ENCODE results near the gene PPM1H.
"Not testable (repeated sequence)": the region's sequence is repeated elsewhere in the genome, so short reads cannot be mapped to it uniquely, and the experiment has no call there.

PPM1H gene

DNA sequence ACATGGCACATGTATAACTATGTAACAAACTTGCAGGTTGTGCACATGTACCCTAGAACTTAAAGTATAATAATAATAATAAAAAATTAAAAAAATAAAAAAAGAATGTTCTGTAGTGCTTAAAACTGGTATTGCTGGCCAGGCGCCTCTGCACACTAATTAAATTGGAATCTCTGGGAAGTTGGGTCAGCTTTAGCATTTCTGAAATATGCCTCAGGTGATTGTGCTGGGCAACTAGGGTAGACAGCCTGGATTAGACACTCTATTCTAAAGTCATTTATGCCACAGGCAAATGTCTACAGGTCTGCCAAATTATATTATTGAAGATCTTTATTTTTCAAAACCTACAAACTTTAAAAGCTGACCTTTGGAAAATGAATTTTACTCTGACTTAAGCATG, 55.3 kb downstream of the PPM1H start:
- FAIRE-seq (no peak), DNase-seq (ENCODE audit: extremely low spot score, insufficient read length, low read depth) (no peak)

GRCh38 chr12:62879228-62879627, 55.7 kb downstream of the PPM1H start:
- DNase-seq (ENCODE audit: extremely low spot score, insufficient read length, low read depth); FAIRE-seq: not testable (repeated sequence)

DNA sequence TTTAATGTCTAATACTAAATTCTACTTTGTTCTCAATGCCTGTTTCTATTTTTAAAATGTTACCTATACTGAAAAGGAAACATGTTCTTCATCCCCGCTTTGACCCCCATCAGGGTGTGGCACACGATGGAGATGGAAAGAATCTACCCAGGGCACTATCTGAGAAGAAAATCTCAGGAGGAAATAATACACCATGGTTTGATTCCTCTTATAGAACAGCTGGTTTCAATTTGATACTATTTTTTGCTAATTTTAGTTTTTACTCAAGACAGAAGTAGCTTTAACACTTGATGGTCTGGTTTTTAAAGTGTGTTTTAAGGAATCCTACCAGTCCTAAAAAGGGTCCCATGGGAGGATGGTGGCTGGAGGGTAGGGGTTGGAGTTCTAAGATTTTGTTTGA, 56.7 kb downstream of the PPM1H start:
- DNase-seq (ENCODE audit: extremely low spot score, insufficient read length, low read depth) (no peak), FAIRE-seq (no peak)

DNA sequence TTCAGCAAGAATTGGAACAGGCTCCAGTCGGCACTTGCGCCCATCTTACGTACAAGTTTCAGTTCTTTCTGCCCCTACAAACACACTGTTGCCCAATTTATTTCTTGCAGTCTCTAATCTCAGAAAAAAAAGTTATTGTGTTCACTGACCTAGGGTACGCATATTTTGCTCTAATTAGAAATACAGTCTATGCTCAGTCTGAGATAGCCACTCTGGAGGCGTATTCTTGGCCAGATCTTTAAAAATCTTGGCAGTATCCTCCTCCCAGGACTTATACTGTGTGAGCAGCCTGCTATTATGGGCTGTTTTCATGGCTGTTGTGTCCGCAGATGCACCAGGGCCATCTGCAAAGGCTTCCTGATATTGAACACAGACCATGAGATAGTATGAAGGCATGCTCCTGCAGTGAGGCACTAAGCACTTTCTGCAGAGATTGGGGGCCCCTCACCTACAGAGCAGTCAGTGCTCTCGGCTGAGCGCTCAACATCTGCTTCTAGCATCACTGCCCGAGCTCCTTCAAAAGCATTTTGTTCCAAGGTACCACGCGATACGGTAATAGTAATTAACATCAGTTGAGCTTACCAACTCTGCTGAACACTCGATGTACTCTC, 57.9 kb downstream of the PPM1H start:
- DNase-seq (ENCODE audit: extremely low spot score, insufficient read length, low read depth) (no peak), FAIRE-seq (no peak)

DNA sequence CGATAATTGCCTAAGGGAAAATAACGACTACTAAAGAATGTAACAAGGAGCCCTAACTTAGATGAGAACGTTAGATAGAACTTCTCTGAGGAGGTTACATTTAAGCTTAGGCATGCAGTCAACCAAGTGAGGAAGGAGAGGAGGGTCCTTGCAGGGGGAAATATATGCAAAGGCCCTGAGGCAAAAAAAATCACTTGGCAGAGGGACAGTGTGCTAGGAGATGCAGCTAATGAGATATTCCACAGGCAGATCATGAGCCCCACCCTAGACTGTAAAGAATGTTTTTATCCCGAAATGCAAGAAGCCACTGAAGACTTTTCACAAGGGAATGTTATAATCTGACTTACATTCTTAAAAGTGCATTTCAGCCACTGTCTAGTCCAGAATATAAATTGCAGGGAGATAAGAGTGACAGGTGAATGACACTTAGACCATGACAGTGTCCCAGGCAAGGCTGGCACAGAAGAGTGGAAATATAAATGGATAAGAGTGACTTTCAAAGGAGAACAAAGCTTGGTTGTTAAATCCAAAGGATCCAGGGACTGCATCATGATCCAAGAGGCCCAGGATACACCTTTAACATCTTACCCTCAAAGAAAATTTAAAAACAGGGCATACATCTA, 61.0 kb downstream of the PPM1H start:
- no peak for FAIRE-seq
- DNase-seq (ENCODE audit: extremely low spot score, insufficient read length, low read depth): no peak

- no peak for FAIRE-seq
- DNase-seq (ENCODE audit: extremely low spot score, insufficient read length, low read depth): no peak
These were observed 61.7 kb downstream of the PPM1H start for GRCh38 chr12:62873116-62873825.

- no peak for FAIRE-seq
- DNase-seq (ENCODE audit: extremely low spot score, insufficient read length, low read depth): no peak
These were observed 66.1 kb downstream of the PPM1H start for GRCh38 chr12:62868820-62869219.

DNA sequence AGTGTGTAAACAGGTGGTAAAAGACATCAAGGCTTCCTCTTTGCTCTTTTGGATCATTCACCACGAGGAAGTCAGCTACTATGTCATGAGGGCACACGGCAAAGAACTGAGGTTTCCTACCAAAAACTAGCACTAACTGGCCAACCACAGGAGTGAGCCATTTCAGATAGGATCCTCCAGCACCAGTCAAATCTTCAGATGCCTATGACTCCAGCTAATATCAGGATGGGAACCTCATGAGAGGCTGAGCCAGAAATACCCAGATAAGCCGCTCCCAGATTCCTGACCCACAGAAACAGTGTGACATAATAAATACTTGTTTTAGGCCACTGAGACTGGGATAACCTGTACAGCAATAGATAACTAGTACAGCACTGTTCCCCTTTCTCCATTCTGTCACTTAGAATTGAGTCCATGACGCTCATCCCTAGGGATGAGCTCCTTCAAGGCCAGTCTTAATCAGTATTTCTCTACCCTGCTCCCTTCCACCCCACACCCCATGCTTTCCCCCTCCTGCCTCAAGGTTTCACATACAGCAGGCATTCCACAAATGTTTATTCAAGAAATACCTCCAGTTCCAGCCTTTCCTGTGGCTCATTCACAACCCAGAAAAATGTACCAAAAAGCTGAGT, 68.4 kb downstream of the PPM1H start:
- DNase-seq (ENCODE audit: extremely low spot score, insufficient read length, low read depth) (no peak), FAIRE-seq (no peak)

- FAIRE-seq (no peak), DNase-seq (ENCODE audit: extremely low spot score, insufficient read length, low read depth) (no peak)
These were observed 69.0 kb downstream of the PPM1H start for GRCh38 chr12:62865937-62866336.

DNA sequence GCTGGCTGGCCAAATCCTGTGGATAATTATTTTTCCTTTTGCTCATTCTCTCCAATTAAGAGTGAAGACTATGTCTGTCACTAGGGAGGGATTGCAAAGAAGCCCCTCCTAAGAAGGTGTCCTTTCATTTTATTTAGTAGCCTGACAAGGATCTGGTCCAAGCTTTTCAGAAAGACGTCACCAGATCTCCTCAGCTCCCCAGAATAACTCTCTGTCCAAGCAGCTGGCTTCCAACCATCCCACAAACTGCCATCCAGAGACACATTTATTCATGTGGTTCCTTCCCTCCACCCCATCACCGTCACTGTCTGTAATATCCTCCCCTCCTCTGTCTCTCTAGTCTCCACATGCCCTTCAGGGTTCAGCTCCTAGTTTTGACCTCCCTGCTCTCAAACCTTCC, 69.9 kb downstream of the PPM1H start:
- DNase-seq (ENCODE audit: extremely low spot score, insufficient read length, low read depth) (no peak), FAIRE-seq (no peak)

DNA sequence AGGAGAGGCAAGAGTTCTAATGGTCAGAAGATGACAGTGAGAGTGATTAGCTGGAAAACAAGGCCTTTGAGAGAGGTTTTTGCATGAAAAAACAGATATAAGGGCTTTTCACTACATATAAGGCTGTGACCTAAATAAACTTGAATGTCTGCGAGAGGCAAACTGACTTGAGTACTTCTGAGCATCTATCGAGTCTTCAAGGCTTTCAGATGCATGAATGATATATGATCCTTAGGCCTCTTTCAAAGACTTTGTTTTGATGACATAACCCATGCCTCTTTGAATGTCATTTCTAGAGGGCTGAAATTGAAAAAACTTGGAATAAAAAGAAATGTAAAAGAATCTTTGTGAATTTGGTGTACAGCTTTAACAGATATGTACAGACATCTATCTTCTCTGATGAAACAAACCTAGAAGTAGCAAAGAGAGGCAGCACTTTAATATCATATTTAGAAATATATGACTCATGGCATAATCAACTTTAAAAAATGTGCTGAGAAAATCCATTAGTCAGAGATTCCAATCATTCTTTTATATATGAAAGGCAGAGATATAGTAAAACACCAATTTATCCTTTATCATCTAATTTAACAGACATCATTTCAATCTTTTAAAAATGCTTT, 72.6 kb downstream of the PPM1H start:
- DNase-seq (ENCODE audit: extremely low spot score, insufficient read length, low read depth) (no peak), FAIRE-seq (no peak)

DNA sequence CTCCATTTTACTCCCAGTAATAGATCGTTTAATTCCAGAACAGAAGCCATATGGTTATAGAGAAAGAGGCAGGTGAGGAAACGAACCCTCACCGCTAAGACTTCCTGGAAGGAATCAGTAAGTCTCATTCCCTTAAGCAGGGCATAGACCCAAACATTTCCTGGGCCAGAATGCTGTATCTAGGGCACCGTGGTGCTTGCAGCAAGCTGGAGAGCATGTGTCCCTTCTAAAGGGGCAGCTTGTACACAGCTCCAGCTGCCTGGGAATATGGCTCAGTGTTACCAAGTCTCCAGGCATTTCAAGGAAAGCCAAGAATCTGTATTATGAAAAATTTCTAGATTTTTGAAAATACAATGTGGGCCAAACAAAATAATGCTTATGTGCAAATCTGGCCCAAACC, 73.4 kb downstream of the PPM1H start:
- no peak for FAIRE-seq
- no peak for DNase-seq (ENCODE audit: extremely low spot score, insufficient read length, low read depth)

DNA sequence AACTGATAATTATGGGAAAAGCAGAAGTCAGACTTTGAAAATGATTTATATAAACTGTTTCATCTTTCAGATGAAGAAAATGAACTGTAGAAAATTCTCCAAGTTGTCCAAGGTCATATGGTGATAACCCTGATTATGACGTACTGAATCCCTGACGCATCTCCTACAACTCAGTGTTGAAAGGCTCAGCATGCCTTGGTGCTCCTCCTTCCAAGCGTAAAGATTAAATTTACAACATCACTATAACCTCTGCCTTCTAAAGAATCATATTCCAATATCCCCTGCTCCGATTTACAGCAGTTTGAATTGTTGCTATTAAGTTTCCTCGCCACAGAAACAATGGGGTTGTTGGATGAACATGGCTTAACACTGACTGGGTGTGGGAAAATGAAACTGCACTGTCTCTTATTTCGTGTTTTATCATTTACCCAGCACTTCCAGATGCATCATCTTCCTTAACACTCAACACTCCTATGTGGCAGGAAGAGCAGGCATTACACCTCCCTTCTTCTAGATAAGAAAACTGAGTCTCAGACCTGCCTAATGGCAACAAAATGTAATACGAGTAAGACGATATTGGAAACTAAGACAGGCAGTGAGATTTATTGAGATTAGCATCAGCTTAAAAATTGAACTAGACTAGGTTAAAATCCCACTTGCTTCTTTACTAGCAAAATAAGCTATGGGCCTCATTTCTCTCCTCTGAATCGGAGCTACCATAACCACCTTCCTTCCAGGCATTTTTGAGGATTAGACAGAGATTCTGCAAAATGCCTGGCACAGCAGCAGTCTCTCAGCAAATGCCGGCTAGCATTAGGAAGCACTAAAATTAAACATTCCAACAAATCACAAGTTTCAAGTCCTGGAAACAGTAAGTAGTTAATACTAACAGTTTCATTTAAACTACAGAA, 74.2 kb downstream of the PPM1H start:
- FAIRE-seq: no peak
- DNase-seq (ENCODE audit: extremely low spot score, insufficient read length, low read depth): no peak

GRCh38 chr12:62860020-62860419, 74.9 kb downstream of the PPM1H start:
- no peak for FAIRE-seq
- no peak for DNase-seq (ENCODE audit: extremely low spot score, insufficient read length, low read depth)

DNA sequence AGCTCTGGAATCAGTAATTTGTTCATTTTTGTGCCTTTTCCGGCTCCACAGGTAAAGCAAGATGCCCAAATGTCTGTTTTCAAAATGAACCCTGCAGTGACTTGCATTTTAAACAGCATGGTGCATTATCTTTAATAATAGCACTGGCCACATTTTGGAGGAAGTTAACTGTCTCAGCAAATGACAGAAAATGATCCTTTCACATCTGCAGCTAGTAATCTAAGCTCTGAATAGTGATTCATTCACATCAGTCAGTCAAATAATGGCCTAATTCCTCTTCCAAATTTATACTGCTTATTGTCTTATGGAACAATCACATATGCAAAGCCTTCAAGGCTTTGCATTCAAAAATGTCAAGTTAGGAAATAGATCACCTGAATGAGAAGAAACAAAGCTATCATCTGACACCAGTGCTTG, 75.6 kb downstream of the PPM1H start:
- DNase-seq (ENCODE audit: extremely low spot score, insufficient read length, low read depth): no peak
- no peak for FAIRE-seq

DNA sequence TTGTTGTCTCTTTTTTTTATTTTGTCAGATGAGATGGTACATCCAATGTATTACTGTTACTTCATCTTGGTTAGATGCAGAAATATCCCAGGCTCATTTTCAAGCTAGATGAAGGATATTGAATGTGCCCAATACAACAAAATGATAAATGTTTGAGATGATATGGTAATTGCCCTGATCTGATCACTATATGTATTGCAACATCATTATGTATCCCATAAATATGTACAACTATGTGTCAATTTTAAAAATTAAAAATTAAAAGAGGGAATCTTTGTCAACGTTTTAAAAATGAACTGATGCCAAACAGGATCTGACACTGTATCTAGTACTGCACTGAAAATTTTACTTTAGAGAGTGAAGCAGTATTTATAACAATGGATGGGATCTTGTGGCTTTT, 78.5 kb downstream of the PPM1H start:
- FAIRE-seq (no peak), DNase-seq (ENCODE audit: extremely low spot score, insufficient read length, low read depth) (no peak)

GRCh38 chr12:62854024-62854423, 80.9 kb downstream of the PPM1H start:
- no peak for FAIRE-seq
- DNase-seq (ENCODE audit: extremely low spot score, insufficient read length, low read depth): no peak

DNA sequence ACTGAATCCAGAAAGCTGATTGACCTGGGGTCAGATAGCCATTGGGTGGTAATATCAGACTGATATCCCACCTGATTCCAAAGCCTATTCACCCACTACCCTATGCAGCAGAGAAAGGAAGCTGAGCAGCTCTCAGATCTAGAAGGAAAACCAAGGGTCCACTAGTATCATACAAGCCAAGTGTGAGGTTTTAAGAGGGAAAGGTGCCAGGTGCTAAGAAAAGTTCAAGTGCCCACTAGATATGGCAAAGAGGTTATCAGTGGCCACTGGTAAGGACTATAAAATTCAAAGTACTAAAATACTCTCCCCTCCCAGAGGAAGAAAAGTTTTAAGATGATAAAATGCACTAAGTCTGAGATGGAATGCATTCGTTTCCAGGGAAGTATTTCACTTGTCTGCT, 85.6 kb downstream of the PPM1H start:
- DNase-seq (ENCODE audit: extremely low spot score, insufficient read length, low read depth): no peak
- no peak for FAIRE-seq

DNA sequence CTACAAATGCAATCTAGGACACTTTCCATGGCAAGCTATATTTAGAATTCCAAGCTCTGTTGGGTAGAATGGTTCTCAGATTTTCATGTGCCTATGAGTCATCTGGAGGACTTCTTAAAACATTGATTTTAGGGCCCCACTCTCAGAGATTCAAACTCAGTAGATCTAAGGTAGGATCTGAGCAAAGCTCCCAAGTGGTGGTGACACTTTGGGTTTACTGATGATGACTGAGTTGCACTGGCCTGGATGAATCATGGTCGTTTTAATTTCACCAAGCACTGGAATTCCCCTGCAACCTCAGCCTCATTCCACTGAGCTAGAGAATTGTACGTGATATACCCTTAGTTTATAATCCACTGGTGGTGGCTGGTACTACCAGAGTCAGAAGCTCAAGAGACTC, 86.5 kb downstream of the PPM1H start:
- no peak for DNase-seq (ENCODE audit: extremely low spot score, insufficient read length, low read depth)
- no peak for FAIRE-seq

DNA sequence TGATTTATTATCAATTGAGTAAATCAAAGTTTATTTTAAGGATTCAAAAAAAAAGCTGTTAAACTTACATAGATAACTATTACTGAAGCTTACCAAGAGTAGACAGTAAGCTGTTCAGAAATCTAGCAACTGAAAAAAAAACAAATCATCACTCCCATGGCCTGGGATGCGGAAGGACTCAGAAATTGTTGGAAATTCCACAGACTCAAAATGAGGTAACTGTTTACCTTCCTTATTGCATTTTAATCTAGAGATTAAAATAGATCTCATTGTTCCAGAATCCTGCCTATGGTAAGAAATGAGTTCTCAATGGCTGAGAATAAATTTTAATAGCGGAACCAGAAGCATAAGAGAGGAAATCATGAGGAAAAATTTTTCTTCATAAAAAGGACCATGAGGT, 87.2 kb downstream of the PPM1H start:
- FAIRE-seq (no peak), DNase-seq (ENCODE audit: extremely low spot score, insufficient read length, low read depth) (no peak)
